ENCODE data around the gene ROR1. TPM values are rescaled to one million over a fixed set of nuclear protein-coding genes. Genes with fewer than 3 reads are reported as not detected.

ROR1 gene
- total and polyA plus RNA-seq, 9 of the 15 experiments (the other 6 are each of a cell fraction or from before 2014, with no cell fraction given), result 0.02 TPM; not detected in 8

- CTCF ChIA-PET (ENCODE audit: low intra/inter-chr PET ratio), result no interaction called here
- intact Hi-C loops (cut with micrococcal nuclease), result no loop called here
- FAIRE-seq, result no peak
Measured at GRCh38 chr1:63752176-63752575, 21.6 kb upstream of the ROR1 start.

GRCh38 chr1:63753591-63753990 lies 20.2 kb upstream of the ROR1 start:
- Histone ChIP-seq H2AFZ (ENCODE audit: low read depth, low read length) (no peak overlapping the region), H3K9ac (ENCODE audit: insufficient read depth in 1 of 2, low read depth in 2 of 2, low read length in 2 of 2) (no peak overlapping the region), H4K20me1 (replicated peaks; ENCODE audit: control insufficient read depth, insufficient read depth, low read length) (no peaks in the 10 kb centered on the region), H3K9me1 (ENCODE audit: control insufficient read depth, insufficient read depth, low read length) (no peaks in the 10 kb centered on the region), H3K9me3 (replicated peaks; ENCODE audit: control insufficient read depth, insufficient read depth, low read depth, low read length) (no peaks in the 10 kb centered on the region), H3K4me2 (ENCODE audit: insufficient read depth, low read length) (no peak overlapping the region), H3K36me3 (ENCODE audit: control insufficient read depth, insufficient read depth, low read length) (no peaks in the 10 kb centered on the region), H3K27me3 (ENCODE audit: control insufficient read depth in 2 of 2, insufficient read depth in 2 of 2, low read length in 2 of 2) (no peaks in the 10 kb centered on the region), H3K4me3 (no peak overlapping the region), H3K4me1 (replicated peaks in 1 of 2; ENCODE audit: control insufficient read depth in 2 of 2, insufficient read depth in 2 of 2, low read length in 2 of 2) (no peaks in the 10 kb centered on the region), H3K27ac (ENCODE audit: extremely low read depth, low read depth, low read length) (no peak overlapping the region), H3K79me2 (ENCODE audit: control insufficient read depth, insufficient read depth, low read length) (no peaks in the 10 kb centered on the region)
- intact Hi-C loops (cut with micrococcal nuclease) (no loop called here), in situ Hi-C loops (cut with MboI) (no loop called here)
- 0% methylated on average over 6 of the region's 6 CpGs for WGBS (ENCODE audit: insufficient coverage, low coverage, missing lambda C conversion rate)
- no peak for DNase-seq (ENCODE audit: extremely low read depth in 1 of 4, low spot score in 3 of 4)
- BruUV-seq (replicated peaks), result no TSS peak
- ATAC-seq, result no peak
- POLR2A ChIA-PET, result no interaction called here
- CTCF ChIA-PET (ENCODE audit: low intra/inter-chr PET ratio), result no interaction called here
- no peak for FAIRE-seq
- TF ChIP-seq THAP7 (CRISPR knock-in tag; IDR thresholded peaks at IDR 0.05) (no peak), DIDO1 (tag; IDR thresholded peaks at IDR 0.05; ENCODE audit: low read depth) (no peak), ZNF76 (CRISPR knock-in tag; IDR thresholded peaks at IDR 0.05; ENCODE audit: borderline replicate concordance) (no peak), DMBX1 (CRISPR knock-in tag; IDR thresholded peaks at IDR 0.05; ENCODE audit: borderline replicate concordance) (no peak), BRD9 (IDR thresholded peaks at IDR 0.05; ENCODE audit: low read depth, partially characterized antibody) (no peak), ZNF239 (CRISPR knock-in tag; IDR thresholded peaks at IDR 0.05) (no peak), NR0B1 (IDR thresholded peaks at IDR 0.05; ENCODE audit: partially characterized antibody) (no peak), FOXM1 (IDR thresholded peaks at IDR 0.05; ENCODE audit: low read depth) (no peak), FOXM1 (CRISPR knock-in tag; IDR thresholded peaks at IDR 0.05; ENCODE audit: low read depth) (no peak), RNF2 (IDR thresholded peaks at IDR 0.05) (no peak), ZC3H11A (IDR thresholded peaks at IDR 0.05; ENCODE audit: low read depth, low read length) (no peak), NFIX (CRISPR knock-in tag; IDR thresholded peaks at IDR 0.05; ENCODE audit: low read depth) (no peak), SMAD1 (IDR thresholded peaks at IDR 0.05; ENCODE audit: low read depth, low read length, partially characterized antibody) (no peak)

More at GRCh38 chr1:63752176-63752575, 21.6 kb upstream of the ROR1 start:
- no TSS peak for BruUV-seq (replicated peaks)
- Histone ChIP-seq H2AFZ (ENCODE audit: low read depth, low read length) (no peak overlapping the region), H3K4me1 (replicated peaks in 1 of 2; ENCODE audit: control insufficient read depth in 2 of 2, insufficient read depth in 2 of 2, low read length in 2 of 2) (no peaks in the 10 kb centered on the region), H3K27me3 (ENCODE audit: control insufficient read depth in 2 of 2, insufficient read depth in 2 of 2, low read length in 2 of 2) (peaks cover 0 to 6% of the 10 kb centered on the region in 2 experiments; a peak in 2 of 5 replicates), H3K79me2 (ENCODE audit: control insufficient read depth, insufficient read depth, low read length) (no peaks in the 10 kb centered on the region), H3K36me3 (ENCODE audit: control insufficient read depth, insufficient read depth, low read length) (no peaks in the 10 kb centered on the region), H3K4me2 (ENCODE audit: insufficient read depth, low read length) (no peak overlapping the region), H3K4me3 (no peak overlapping the region), H3K27ac (ENCODE audit: extremely low read depth, low read depth, low read length) (no peak overlapping the region), H3K9ac (ENCODE audit: insufficient read depth in 1 of 2, low read depth in 2 of 2, low read length in 2 of 2) (no peak overlapping the region), H3K9me1 (ENCODE audit: control insufficient read depth, insufficient read depth, low read length) (no peaks in the 10 kb centered on the region), H3K9me3 (replicated peaks; ENCODE audit: control insufficient read depth, insufficient read depth, low read depth, low read length) (no peaks in the 10 kb centered on the region), H4K20me1 (replicated peaks; ENCODE audit: control insufficient read depth, insufficient read depth, low read length) (no peaks in the 10 kb centered on the region)
- no peak for TF ChIP-seq MTA1 (IDR thresholded peaks at IDR 0.05; ENCODE audit: borderline replicate concordance)
- TF ChIP-seq MXD1 (CRISPR knock-in tag; IDR thresholded peaks at IDR 0.05; ENCODE audit: borderline replicate concordance, poor library complexity, severe bottlenecking), result no peak
- no peak for TF ChIP-seq SIX5 (IDR thresholded peaks at IDR 0.05; ENCODE audit: borderline replicate concordance in 1 of 2, insufficient read depth in 1 of 2, low read depth in 1 of 2, low read length in 2 of 2)
- no peak for TF ChIP-seq ZZZ3 (IDR thresholded peaks at IDR 0.05)
- ATAC-seq (no peak), DNase-seq (ENCODE audit: extremely low read depth in 1 of 4, low spot score in 3 of 4) (no peak)
- POLR2A ChIA-PET, result no interaction called here
- in situ Hi-C loops (cut with MboI), result no loop called here
- 0% methylated on average over 1 of the region's 1 CpG for WGBS (ENCODE audit: insufficient coverage, low coverage, missing lambda C conversion rate)
